Adrenal gland (tissue), 12 donors: Measurements from ENCODE around the gene KCNN4. TPM values are rescaled to one million over a fixed set of nuclear protein-coding genes. Genes with fewer than 3 reads are reported as not detected.
"Not testable (repeated sequence)": the region's sequence is repeated elsewhere in the genome, so short reads cannot be mapped to it uniquely, and the experiment has no call there.

Experiments
- DNase-seq, 7 donors: peaks; one replicate each; pipeline ENCODE4 v3.0.0-alpha.2; 2019 to 2020
- H3K27ac ChIP-seq, 5 donors: fragments of 200-600 bp; sonication (generic) in 4 of 5; 1 replicate in 3 of 5; 2 replicates in 2 of 5; pipeline versions ENCODE4 v1.5.1 to v1.8.0; 2016 to 2020; ENCODE audit warnings: mild to moderate bottlenecking in 1 of 5
- H3K27me3 ChIP-seq: fragments of 200-600 bp; 2 replicates; pipeline ENCODE4 v1.8.0; 2021
- H3K36me3 ChIP-seq, 2 donors: fragments of 200-600 bp; replicated peaks in 1 of 2; 1 replicate in 1 of 2; 2 replicates in 1 of 2; pipeline versions ENCODE4 v1.5.1 to v1.8.0; 2018 to 2022
- H3K4me1 ChIP-seq, 2 donors: fragments of 200-600 bp; replicated peaks in 1 of 2; 1 replicate in 1 of 2; 2 replicates in 1 of 2; pipeline versions ENCODE4 v1.5.1 to v1.8.0; 2018 to 2021
- H3K4me3 ChIP-seq, 4 donors: fragments of 200-600 bp; sonication (generic) in 3 of 4; one replicate each; pipeline ENCODE4 v1.5.1; 2016 to 2018
- H3K9me3 ChIP-seq, 3 donors: fragments of 200-600 bp; sonication (generic) in 1 of 3; replicated peaks in 1 of 3; 1 replicate in 2 of 3; 2 replicates in 1 of 3; pipeline versions ENCODE4 v1.5.1 to v1.8.0; 2016 to 2021
- CTCF ChIP-seq, 6 experiments: fragments of 450-650 bp in 4 of 6; fragments of 200-600 bp in 2 of 6; sonication (generic) in 1 of 6; IDR thresholded peaks; 1 replicate in 5 of 6; 2 replicates in 1 of 6; pipeline versions ENCODE4 v1.5.1 to v1.8.0; 2016 to 2021; ENCODE audit warnings: antibody characterized with exemption in 6 of 6, mild to moderate bottlenecking in 2 of 6, moderate library complexity in 1 of 6
- POLR2A ChIP-seq, 2 donors: fragments of 450-650 bp; IDR thresholded peaks; one replicate each; pipeline ENCODE4 v1.6.1; 2017; ENCODE audit warnings: antibody characterized with exemption in 2 of 2, mild to moderate bottlenecking in 2 of 2, moderate library complexity in 1 of 2
- WGBS, 4 donors: extraction: QIAGEN DNeasy Blood & Tissue Kit in 2 of 4; methylation state at CpG; one replicate each; pipeline versions ENCODE4 v1.1.5 to v1.1.7; 2013 to 2017; 5-methylcytosine and 5-hydroxymethylcytosine counted together
- intact Hi-C, 2 donors: fragments of 100-400 bp; cut with DNase I; formaldehyde crosslinking; loops; one replicate each; pipeline versions ENCODE4 v1.14.1 to v1.15.0; 2022 to 2023
- polyA plus RNA-seq, 3 donors: library from polyadenylated mRNA; stranded (reverse); fragments of 200-250 nt in 2 of 3; fragments of 350-450 nt in 1 of 3; fragmentation: Illumina TruSeq in 1 of 3; extraction: RNeasy Lipid Tissue Mini Kit (QIAGEN cat#74804) in 1 of 3; gene quantifications; one replicate each; pipeline ENCODE4 v1.2.3, GENCODE V29; 2013 to 2014
- total RNA-seq, 9 donors: library from RNA; depleted of rRNA in 4 of 9; stranded (reverse); fragments of >200 nt in 4 of 9; fragments of 120-200 nt in 1 of 9; fragmentation: NEBNext Ultra II Directional in 1 of 9; extraction: Animal tissue kit (Norgen Biotek cat#: 25700) in 1 of 9; gene quantifications; one replicate each; pipeline versions ENCODE4 v1.1.0 to v1.2.4, GENCODE V29; 2013 to 2023
- donor health status: healthy with polysubstance abuse.
- donor health status: Bipolar disorder and iron deficiency.
- donor health status: DM: yes; HTN: yes; CAD: no.
- donor health status: DM: no; HTN: no; CAD: no.
- donor health status: DM: no; HTN: no; CAD: no.
- donor health status: DM: yes; HTN: yes; CAD: no.

Gene KCNN4
- total and polyA plus RNA-seq, 12 donors, result 0.22 to 13.0 (median 0.56) TPM

DNA sequence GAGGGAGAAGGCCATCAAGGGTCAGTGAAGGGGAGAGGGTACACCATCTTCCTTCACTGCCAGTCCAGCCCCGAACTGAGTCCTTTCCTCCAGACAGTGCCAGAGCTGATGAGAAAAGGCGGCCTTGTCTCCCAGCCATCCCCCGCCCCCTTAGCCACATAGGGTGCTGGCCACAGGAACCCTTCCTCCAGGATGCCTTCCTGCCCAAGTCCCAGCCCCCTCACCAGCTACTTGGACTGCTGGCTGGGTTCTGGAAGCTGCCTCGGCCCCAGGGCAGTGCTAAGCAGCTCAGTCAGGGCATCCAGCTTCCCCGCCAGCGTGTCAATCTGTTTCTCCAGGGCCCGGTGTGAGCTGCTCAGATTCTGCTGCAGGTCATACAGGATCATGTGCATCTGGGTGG lies 13.5 kb downstream of the KCNN4 start:
- no peaks in the 10 kb centered on the region for H3K9me3 ChIP-seq
- 63 to 88% (median 84%) methylated on average over 2 to 7 of the region's 7 CpGs for WGBS, 4 donors
- no peaks in the 10 kb centered on the region for H3K36me3 ChIP-seq
- H3K4me1 ChIP-seq, result peaks cover 4 to 24% of the 10 kb centered on the region in 2 donors
- DNase-seq, result no peak
- H3K4me3 ChIP-seq, result no peak overlapping the region
- intact Hi-C loops, result no loop called here
- TF ChIP-seq POLR2A (IDR thresholded peaks at IDR 0.05), result no peak
- no peaks in the 10 kb centered on the region for H3K27me3 ChIP-seq
- H3K27ac ChIP-seq, result no peak overlapping the region

- Histone ChIP-seq H3K4me1 (peaks cover 4 to 24% of the 10 kb centered on the region in 2 donors), H3K27ac (no peak overlapping the region), H3K4me3 (no peak overlapping the region), H3K9me3 (no peaks in the 10 kb centered on the region), H3K36me3 (no peaks in the 10 kb centered on the region), H3K27me3 (no peaks in the 10 kb centered on the region)
- 60 to 92% (median 84%) methylated on average over 1 to 4 of the region's 4 CpGs for WGBS, 4 donors
- no peak for DNase-seq
- intact Hi-C loops, result no loop called here
- TF ChIP-seq CTCF (IDR thresholded peaks at IDR 0.05) (peak in 1 of 6 experiments; percentile 2), POLR2A (IDR thresholded peaks at IDR 0.05) (no peak)
These were observed 14.1 kb downstream of the KCNN4 start for GRCh38 chr19:43766755-43767043.

GRCh38 chr19:43765109-43765876 lies 15.5 kb downstream of the KCNN4 start:
- Histone ChIP-seq H3K4me1 (peaks cover 4 to 24% of the 10 kb centered on the region in 2 donors), H3K27ac (peak overlapping the region in 4 of 5 donors; percentile 28 to 90 (median 74)), H3K9me3 (no peaks in the 10 kb centered on the region), H3K27me3 (no peaks in the 10 kb centered on the region), H3K4me3 (no peak overlapping the region), H3K36me3 (no peaks in the 10 kb centered on the region)
- DNase-seq, result peak; percentile 81 to 94 (median 91)
- intact Hi-C loops, result no loop called here
- TF ChIP-seq CTCF (IDR thresholded peaks at IDR 0.05), result no peak
- peak in 1 of 2 donors; percentile 67 for TF ChIP-seq POLR2A (IDR thresholded peaks at IDR 0.05)
- WGBS, 4 donors, result 25 to 46% (median 34%) methylated on average over 12 to 16 of the region's 16 CpGs

- Histone ChIP-seq H3K4me1 (peaks cover 4 to 24% of the 10 kb centered on the region in 2 donors), H3K27ac (peak overlapping the region in 4 of 5 donors; percentile 28 to 90 (median 72))
- H3K4me3 ChIP-seq, DNase-seq, H3K36me3 ChIP-seq, H3K27me3 ChIP-seq, H3K9me3 ChIP-seq, intact Hi-C loops: not testable (repeated sequence)
- WGBS, 4 donors, result 56 to 69% (median 68%) methylated on average over 5 to 8 of the region's 8 CpGs
These were observed 16.1 kb downstream of the KCNN4 start for GRCh38 chr19:43764684-43765083.

DNA sequence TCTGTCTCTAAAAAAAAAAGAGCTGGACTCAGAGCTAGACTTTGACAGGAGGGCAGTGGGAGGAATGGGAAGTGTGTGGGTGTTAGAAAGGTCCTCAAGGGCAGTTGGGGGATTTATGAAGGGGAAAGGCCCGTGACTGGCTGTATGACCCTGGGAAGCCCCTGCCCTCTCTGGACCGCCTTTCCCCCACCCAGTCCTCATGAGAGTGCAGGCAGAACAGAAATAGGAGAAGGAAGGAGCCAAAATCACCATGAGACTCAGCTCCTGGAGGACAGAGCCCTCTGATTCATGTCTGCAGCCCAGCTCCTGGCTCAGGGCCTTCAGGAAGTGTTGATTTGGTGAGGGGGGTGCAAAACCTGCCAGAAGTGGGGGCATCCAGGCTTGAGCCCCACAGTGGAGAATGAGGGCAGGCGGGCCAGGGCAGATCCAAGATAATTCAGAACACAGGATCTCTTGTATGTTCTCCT lies 17.3 kb downstream of the KCNN4 start:
- intact Hi-C loops, result no loop called here
- peak in 4 of 7 donors; percentile 41 to 56 (median 48) for DNase-seq
- TF ChIP-seq POLR2A (IDR thresholded peaks at IDR 0.05), result peak in 1 of 2 donors; percentile 8
- TF ChIP-seq CTCF (IDR thresholded peaks at IDR 0.05), result no peak
- WGBS, 4 donors, result 33 to 39% (median 35%) methylated on average over 3 of the region's 3 CpGs
- no peaks in the 10 kb centered on the region for H3K27me3 ChIP-seq
- peak overlapping the region in 3 of 5 donors; percentile 57 to 85 (median 67) for H3K27ac ChIP-seq
- peaks cover 4 to 24% of the 10 kb centered on the region in 2 donors for H3K4me1 ChIP-seq
- H3K4me3 ChIP-seq, result no peak overlapping the region
- no peaks in the 10 kb centered on the region for H3K9me3 ChIP-seq
- H3K36me3 ChIP-seq, result no peaks in the 10 kb centered on the region
